ENCODE measurements around the gene KRT25.

DNA sequence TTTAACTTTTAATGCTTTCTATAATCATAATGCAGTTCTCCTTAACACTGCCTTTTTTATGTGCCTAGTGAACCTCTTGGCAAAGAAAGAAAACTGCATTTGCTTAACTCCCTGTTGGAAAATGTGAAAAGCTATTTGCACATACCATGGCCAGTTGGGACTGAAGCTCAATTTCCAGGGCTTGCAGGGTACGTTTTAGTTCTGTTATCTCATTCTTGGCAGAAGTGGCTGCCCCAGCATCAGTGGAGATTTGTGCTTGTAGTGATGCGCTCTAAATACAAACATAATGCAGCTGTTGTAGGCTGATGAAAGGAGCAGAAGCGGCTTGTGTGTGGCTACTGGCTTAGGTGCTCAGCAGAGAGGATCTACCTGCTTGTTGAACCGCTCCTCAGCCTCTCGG lies 55.3 kb downstream of the KRT25 start:
- TF ChIP-seq, protein P1, sequence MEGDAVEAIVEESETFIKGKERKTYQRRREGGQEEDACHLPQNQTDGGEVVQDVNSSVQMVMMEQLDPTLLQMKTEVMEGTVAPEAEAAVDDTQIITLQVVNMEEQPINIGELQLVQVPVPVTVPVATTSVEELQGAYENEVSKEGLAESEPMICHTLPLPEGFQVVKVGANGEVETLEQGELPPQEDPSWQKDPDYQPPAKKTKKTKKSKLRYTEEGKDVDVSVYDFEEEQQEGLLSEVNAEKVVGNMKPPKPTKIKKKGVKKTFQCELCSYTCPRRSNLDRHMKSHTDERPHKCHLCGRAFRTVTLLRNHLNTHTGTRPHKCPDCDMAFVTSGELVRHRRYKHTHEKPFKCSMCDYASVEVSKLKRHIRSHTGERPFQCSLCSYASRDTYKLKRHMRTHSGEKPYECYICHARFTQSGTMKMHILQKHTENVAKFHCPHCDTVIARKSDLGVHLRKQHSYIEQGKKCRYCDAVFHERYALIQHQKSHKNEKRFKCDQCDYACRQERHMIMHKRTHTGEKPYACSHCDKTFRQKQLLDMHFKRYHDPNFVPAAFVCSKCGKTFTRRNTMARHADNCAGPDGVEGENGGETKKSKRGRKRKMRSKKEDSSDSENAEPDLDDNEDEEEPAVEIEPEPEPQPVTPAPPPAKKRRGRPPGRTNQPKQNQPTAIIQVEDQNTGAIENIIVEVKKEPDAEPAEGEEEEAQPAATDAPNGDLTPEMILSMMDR (conservative IDR thresholded peaks at IDR 0.05 in 1 of 2, IDR thresholded peaks at IDR 0.05 in 1 of 2; ENCODE audit: extremely low read depth in 1 of 2, insufficient read depth in 1 of 2, low read depth in 1 of 2, low read length in 2 of 2) = no peak
- no peak for TF ChIP-seq EZH2 (IDR thresholded peaks at IDR 0.05; ENCODE audit: borderline replicate concordance, low read length)
